Skin of body (tissue), 2 donors: ENCODE measurements around the gene BAIAP3. TPM values are rescaled to one million over a fixed set of nuclear protein-coding genes. Genes with fewer than 3 reads are reported as not detected.

ENCODE experiments used
- DNase-seq: peaks from one replicate; lab custom pipeline; 2025; lab: John Stamatoyannopoulos, UW
- total RNA-seq: library from RNA; depleted of rRNA; stranded (reverse); fragments of >200 nt; gene quantifications from one replicate; pipeline ENCODE4 v1.2.3, GENCODE V29; 2014

The BAIAP3 gene
- total RNA-seq, 1 donor from 2014 or later: 1.2 TPM

DNA sequence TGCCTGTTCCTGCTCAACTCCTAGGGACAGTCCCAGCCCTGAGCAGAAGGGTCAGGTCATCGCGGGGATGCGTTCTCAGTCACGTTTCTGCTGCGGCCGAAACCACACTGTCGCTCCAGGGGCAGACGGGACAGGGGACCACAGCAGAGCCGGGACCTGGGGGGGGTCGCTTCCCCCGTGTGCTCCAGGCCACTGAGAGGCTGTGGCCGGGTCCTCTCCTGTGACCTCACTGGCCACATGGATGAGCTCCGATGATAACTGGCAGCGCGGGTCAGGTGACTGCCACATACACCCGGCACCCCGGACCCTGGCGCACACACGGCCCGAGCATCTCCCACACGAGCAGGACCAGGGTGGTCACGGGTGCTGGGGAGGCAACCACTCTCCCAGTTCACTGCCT, 31.1 kb downstream of the BAIAP3 start:
- DNase-seq: no peak

DNA sequence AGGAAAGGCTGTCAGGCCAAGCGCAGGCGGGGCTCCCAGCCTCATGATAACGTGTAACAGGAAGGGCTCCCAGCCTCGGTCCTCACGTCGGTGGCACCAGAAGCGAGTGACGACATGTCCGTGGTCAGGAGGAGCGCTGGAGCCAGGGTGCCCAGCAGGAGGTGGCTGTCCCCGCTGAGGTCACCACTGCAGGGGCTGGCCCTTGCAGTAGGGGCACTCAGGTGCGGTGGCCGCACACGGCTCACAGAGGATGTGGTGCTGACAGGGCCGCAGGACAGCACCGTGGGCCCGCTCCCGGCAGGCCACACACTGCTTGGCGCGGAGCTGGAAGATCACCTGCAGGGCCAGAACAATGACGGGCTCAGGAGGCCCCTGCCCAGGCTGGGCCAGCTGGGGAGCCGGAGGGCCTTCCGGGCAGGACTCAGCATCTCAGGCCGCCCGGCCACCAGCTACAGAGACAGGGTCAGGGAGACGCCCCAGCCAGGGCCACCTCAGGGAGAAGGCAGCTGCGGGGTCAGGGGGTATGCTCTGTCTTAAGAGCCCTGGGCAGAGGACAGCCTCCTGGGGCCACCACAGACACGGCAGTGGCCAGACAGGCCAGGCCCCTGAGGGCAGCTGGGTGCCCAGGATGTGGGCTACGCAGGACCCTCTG, 32.7 kb downstream of the BAIAP3 start:
- DNase-seq: no peak

DNA sequence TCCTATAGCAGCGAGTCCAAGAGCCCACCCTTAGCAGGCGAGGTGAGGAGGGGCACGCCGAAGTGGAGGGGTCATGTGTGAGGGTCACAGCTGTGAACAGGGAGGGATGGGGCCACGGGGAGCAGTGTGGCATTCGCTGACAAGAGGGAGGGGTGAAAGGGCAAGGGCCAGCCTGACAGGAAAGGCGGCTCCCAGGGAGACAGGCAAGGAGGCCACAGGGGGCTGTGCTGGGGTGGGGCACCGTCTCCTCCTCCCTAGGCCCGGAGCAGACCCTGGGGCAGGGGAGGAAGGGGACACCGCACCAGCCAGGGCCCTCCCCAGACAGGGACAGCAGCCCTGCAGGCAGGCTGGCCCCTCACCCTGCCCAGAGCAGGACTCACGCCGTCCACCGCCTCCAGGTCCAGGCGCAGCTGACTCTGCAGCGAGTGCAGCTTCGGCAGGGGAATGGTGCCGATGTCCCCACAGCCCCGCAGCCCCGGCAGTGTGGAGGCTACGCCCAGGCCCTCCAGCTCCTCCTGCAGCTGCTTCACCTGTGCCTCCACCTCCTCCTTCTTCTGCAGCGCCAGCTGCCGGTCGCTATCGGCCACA, 33.4 kb downstream of the BAIAP3 start:
- DNase-seq: no peak

DNA sequence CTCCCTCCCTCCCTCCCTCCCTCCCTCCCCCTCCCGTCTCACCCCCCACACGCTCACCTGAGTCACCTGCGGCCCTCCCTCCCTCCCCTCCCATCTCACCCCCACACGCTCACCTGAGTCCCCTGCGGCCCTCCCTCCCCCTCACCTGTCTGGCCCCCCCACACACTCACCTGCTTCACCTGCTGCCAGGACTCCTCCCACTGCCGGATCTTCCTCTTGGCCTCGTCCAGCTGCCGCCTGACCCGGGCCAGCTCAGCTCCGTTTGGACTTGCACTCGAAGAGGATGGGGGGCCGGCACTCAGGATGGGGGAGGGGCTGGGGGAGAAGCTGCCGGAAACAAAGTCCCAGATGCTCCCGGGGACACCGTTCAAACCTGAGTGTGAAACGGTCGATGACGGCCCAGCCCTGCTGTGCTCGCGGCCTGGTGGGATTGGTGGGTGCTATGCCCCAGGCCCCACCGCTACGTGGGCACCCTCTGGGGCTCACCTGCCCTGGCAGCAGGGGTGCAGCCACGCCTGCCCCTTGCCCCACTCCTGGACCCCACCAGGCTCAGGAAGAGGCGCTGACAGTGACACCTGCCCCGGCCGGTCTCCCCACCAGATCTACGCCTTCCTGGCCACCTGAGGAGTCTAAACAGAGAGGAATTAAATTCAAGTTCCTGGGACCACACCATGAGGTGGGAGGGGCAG, 34.2 kb downstream of the BAIAP3 start:
- DNase-seq: no peak

DNA sequence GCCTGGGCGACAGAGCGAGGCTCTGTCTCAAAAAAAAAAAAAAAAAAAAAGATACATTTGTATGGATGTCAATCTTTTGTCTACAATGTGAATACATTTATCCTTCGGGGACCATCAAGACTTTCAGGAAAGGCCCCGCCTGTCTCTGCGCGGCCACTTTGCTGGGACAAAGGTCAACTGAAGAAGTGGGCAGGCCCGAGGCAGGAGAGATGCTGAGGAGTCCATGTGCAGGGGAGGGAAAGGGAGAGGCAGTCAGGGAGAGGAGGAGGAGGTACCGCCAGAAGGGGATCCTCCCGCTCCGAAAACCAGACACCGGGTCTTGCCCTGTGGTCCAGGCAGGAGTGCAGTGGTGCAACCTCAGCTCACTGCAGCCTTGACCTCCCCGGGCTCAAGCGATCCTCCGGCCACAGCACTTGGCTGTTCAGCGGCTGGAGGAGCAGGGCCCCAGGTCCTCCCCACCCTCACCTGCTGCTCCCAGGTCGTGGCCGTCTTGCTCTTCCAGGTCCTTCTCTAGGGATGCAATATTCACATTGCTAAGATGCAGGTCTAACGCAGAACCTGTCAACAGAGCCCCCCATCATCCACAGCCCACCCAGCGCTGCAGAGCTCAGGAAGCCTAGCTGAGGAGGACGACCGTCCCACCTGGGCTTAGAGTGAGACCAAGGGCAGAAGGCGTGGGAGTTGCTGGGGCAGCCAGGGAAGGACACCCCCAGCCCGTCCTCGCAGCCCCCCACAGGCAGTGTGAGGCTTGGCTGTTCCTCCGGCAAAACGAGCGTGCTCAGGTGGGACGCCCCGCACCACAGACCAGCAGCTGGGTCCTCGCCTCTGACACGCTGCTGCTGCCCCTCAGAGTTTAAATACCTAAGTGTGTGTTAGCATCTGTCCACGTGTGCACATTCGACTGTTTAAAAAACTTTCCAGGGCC, 37.9 kb downstream of the BAIAP3 start:
- DNase-seq: no peak

DNA sequence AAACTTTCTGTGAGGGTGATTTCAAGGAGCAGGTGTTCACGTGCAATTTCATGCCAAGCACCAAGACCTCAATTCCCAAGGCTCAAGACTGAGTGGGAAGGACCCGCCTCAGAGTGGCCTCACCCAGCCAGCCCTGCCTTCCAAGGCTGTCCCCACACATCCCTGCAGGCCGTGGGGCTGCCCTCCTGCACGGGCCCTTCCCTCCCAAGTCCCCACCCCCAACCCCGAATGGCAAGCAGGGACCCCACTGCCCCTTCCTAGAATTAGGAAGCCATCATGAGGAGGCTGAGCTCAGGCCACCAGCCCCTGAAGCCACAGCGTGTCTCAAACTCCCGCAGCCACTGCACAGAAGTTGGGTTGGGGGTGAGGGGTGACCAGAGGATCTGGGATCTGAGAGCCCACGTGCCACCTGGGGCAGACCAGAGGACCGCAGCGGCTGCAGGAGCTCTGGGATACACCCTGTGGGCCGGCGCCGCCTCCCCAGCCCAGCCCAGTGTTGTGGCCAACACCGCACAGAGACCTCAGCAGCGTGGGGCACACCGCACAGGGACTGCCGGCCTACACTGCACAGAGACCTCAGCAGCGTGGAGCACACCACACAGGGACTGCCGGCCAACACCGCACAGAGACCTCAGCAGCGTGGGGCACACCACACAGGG, 39.0 kb downstream of the BAIAP3 start:
- DNase-seq: no peak

DNA sequence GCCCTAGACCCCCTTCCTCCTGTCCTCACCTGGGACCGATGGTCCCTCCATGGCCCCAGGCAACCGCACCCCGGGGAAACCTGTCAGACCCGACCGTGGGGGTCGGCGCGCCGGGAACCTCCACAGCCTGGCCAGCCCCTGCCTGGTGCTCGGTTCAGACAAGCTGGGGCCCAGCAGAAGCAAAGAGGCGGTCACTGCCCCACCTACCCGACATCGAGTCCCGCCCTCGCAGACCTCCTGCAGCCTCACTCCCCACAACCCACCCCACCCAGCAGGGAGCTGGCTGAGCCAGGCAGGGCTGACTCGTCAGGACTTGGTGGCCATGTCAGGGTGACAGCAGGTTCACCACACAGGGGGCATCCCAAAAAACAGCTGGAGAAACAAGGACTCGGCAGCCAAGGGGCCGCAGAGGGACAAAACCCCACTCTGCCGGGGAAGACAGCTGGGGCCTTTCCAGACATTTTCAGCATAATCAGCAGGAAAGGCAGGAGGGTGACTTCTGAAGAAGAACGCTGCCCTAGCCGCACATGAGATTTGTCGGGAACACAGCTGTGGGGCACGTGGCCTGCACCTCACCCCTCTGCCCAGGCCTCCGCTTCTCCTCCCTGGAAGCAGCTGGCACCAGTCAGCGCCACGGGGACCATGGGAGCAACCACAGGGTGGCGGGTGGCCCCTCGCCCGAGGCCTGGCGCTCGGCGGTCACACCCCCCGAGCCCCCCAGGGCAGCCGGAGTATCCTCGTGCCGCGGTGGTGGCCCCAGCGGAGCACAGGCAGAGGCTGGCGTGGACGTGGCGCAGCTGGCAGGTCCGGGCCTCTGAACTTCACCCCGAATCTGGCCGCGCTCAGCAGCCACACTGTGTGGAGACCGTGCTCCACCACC, 41.2 kb downstream of the BAIAP3 start:
- DNase-seq: no peak

DNA sequence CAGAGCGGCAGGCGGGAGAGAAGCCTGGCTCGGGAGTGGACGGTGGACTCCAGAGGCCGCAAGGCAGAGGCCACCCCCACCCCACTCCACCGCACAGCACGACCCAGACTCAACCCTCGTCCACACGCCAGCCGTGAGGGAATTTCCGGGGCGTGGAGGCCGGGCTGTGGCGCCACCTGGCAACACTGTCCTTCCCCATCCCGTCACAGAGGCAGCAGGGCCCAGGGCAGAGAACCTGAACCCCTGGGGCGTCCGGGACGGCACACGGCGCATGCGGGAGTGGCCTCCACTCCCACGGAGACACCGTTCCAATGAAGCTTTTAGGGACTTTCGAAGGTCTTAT, 41.8 kb downstream of the BAIAP3 start:
- no peak for DNase-seq

DNA sequence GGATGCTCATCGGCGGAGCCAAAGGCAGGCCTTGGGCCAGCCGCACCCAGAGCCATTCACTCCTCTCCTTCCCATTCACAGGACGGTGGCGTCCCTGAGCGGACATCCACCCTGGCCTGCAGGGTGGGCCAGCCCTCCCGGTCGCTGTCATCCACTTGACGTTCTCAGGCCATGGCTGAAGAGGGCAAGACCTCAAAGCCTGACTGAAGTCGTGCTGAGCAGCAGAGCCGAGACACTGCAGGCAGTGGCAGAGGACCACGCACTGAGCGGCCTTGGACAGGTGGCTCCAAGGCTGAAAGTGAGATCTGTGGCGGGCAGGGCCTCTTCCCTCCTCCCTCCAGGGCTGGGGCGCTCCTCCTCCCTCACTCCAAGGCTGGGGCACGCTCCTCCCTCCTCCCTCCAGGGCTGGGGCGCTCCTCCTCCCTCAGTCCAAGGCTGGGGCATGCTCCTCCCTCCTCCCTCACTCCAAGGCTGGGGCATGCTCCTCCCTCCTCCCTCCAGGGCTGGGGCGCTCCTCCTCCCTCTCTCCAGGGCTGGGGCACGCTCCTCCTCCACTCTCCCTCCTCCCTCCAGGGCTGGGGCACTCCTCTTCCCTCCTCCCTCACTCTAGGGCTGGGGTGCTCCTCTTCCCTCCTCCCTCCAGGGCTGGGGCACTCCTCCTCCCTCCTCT, 42.4 kb downstream of the BAIAP3 start:
- DNase-seq: no peak

DNA sequence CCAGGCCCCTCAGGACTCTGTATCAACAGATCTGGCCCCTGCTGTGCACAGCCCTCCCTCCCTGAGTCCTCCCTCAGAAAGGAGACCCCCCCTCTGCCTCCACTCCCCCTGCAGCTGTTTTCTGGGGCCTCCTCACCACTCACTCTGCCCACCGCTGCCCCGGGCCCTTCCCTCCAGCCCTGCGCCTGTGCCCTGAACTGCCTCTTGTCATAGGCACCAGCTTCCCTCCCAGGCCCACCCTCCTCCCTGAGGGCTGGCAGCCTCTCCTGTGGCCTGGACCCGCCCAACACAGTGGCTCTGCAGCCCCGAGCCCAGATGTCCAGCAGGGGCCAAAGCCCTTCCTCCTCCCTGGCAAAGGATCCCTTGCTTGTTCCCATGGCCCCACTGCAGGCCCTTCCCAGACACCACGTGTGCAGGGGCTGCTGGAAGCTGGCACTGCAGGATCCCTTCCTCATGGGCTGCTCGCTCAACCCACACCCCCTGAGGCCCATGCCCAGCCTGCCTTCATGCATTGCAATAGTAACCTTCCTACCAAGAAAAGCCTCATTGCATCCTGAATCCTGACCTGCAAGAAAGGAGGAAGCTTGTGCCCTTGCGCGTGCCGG, 44.1 kb downstream of the BAIAP3 start:
- no peak for DNase-seq

DNA sequence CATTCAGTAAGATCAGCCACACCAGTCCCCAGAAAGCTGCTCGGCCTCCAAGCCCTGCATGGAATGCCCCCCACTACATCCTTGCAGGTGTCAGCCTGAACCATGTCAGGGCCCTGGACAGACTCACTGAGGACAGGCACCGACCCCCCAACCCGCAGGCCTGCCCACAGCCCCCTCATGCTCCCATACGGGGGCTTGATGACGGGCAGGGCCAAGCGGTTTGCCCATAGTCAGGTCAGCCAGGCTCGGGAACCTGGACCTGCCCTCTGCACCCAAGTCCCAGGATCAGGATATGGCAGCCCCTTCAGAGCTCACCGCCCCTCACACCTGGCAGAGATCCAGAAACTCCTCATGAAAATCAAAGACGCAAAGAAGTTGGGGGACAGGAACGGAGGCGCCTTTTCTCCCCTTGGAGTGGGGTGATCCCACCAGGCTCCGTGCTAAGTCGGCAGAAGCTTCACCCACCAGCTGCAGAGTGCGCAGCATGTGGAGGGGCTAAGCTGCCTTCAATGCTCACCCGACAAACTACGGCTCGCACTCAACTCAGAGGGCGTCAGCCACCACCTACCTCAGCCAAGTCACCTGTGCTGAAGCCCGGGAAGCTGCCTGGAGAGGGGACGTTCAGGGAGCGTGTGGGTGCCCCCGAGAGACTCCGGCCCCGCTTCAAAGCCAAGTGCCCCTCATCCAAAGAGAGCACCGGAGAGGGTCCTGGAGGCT, 44.8 kb downstream of the BAIAP3 start:
- no peak for DNase-seq

DNA sequence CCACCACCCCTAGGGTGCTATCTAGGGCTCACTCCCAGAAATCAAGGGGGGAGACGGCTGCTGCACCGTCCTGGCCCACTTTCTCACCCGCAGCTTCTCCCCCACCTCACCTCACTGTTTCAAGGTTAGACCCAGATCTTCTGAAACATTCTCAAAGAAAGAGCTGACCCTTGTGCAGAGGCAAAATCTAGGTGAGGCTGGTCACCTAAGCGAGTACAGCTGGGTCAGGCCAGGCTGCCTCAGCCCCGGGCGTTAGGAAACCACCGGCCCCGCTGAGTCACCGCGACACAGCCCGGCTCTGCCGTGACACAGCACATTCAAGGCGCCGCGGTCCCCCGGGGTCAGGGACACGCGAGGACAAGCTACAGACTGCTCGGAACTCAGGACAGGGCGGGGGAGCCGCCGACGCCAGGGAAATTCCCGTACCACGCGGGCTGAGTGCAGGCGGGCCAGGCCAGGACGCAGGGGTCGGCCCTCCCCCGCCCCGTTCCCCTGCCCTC, 45.4 kb downstream of the BAIAP3 start:
- no peak for DNase-seq

DNA sequence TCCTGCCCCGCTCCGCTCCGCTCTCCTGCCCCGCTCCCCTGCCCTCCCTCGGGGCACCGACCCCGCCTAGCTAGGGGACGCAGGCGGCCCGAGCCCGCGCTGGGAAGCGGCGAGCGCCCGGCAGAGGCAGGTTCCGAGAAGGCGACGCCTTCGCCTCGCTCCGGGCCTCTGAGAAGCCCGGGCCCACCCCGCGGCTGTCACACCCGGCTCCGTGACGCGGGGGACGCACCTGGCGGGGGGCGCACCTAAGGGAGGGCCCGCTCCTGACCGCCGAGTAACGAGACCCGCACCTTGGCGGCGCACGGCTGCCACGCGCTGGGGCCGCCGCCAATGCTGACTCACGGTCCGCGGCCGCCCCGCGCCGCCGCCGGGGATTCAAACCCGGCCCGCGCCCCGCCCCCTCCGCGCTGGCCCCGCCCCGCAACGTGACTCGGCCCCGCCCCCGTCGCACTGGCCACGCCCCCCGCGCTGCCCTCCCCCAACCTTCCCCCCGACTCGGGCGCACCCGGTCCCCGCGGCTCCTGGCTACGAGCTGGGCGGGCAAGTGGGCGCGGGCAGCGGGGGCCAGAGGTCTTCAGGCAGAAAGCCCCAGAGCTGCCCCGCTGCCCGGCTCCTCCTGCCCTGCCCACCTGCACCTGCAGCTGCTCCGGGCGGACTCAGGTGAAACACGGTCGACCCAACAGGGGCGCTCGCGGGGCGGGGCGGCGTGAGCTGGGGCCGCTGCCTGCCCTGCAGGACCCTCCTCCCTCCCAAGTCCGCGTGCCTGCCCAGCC, 46.0 kb downstream of the BAIAP3 start:
- no peak for DNase-seq

DNA sequence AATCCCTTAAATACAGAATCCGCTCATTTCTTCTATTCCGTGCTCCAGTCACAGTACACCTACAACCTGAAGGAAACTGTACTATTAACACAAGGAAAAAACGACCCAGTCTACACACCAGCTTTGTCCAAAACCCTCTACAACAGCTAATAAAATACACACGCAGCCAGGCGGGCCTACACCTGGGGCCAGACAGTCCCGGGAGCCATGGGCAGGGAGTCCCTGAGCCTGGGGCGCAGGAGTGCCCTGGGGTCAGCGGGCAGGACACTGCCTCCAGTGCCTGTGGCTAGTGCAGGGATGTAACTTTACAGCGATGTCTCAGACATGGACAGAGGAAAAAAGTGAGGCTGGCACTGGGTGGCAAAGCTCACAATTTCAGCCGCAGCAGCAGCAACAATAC, 46.8 kb downstream of the BAIAP3 start:
- no peak for DNase-seq

DNA sequence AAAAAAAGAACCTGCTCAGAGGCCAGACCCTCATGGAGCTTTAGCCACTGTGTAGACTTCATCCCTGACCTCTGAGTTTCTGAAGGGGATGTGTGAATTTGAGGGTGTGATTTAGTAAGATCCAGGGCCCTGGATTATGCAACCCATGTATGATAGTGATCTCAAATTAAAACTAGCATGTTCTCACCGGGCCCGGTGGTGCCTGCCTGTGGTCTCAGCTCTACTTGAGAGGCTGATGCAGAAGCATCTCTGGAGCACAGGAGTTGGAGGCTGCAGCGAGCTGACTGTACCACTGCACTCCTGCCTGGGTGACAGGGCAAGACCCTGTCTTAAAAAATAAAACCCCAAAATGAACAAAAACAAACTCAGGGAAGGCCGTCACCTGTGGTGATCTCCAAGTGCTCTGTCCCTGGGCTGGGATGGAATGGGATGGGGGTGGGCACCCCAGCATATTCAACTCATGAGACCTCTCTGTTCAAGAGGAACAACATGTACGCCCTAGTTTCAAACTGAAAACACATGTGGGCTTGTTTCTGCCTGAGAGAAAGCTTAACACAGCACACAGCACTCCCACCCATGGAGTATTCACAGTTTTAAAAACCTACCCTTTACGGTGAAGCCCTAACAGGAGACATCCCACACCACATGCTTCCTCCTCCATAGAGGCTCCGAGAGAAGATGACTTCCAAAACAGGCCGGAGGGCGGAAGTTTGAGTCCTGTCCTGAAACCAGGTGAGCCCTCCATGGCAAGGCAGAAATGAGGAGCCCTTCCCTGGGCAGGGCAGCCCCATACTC, 48.4 kb downstream of the BAIAP3 start:
- DNase-seq: no peak

DNA sequence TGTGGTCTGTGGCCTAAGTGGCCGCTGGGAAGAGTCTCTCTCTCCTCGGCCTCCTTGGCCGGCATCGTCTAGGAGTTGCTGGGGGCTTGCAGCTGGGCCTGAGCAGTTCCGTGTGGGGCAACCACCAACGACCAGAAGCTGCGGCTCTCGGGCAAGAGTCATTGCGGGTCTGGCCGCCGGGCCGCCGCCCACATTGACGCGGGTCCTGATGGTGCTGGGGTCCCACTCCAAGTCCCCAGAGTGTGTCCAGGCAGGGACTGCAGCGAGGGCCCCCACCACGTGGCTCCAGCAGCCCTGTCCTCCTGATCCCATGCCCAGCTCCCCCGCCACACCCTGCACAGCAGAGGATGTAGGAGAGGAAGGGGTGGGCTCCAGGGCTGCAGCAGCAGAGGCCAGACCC, 50.1 kb downstream of the BAIAP3 start:
- DNase-seq: no peak

DNA sequence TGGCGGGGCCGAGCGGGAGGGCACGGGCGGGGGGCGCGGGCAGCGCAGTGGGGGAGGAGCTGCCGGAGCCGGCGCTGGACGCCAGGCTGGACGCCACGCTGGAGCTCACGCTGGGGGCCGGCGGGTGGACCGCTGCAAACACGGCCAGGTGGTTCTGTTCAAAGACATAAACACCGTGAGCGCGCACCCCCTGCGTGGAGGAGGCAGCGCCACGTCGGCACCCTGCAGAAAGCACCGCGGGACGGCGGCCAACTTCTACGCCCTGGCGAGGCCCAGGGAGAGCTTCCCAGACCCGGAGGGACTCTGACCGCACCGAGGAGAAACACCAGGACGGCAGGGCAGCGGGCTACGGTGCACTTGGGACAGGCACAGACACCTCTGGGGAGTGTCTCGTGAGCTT, 51.8 kb downstream of the BAIAP3 start:
- DNase-seq: no peak
